GM19099 (cell line): ENCODE data around the gene PSD2.

Source experiments
- POLR2A ChIP-seq: IDR thresholded peaks from 3 replicates; pipeline ENCODE4 v1.6.1; 2011; ENCODE audit warnings: low read depth; ENCODE audit not compliant: insufficient read length; ENCODE audit errors: extremely low read depth

PSD2 gene

GRCh38 chr5:139822553-139823425 lies 27.2 kb downstream of the PSD2 start:
- no peak for TF ChIP-seq POLR2A

GRCh38 chr5:139823757-139824355 lies 28.2 kb downstream of the PSD2 start:
- TF ChIP-seq POLR2A: no peak

- TF ChIP-seq POLR2A: no peak
Measured at GRCh38 chr5:139825690-139826089, 30.1 kb downstream of the PSD2 start.

- no peak for TF ChIP-seq POLR2A
Measured at GRCh38 chr5:139828207-139828895, 32.7 kb downstream of the PSD2 start.

- no peak for TF ChIP-seq POLR2A
Measured at GRCh38 chr5:139829471-139829870, 33.9 kb downstream of the PSD2 start.

- TF ChIP-seq POLR2A: no peak
Measured at GRCh38 chr5:139831624-139832023, 36.0 kb downstream of the PSD2 start.

GRCh38 chr5:139833525-139833924 lies 37.9 kb downstream of the PSD2 start:
- no peak for TF ChIP-seq POLR2A

GRCh38 chr5:139835656-139836055 lies 40.0 kb downstream of the PSD2 start:
- no peak for TF ChIP-seq POLR2A

GRCh38 chr5:139836469-139837208 lies 41.0 kb downstream of the PSD2 start:
- no peak for TF ChIP-seq POLR2A

GRCh38 chr5:139837711-139838380 lies 42.2 kb downstream of the PSD2 start:
- no peak for TF ChIP-seq POLR2A

GRCh38 chr5:139838381-139839197 lies 43.0 kb downstream of the PSD2 start:
- TF ChIP-seq POLR2A: no peak

- no peak for TF ChIP-seq POLR2A
Measured at GRCh38 chr5:139839232-139839815, 43.7 kb downstream of the PSD2 start.

- TF ChIP-seq POLR2A: no peak
Measured at GRCh38 chr5:139839918-139840317, 44.3 kb downstream of the PSD2 start.
